ENCODE results near the gene CEP57L1.
"Not testable (repeated sequence)": the region's sequence is repeated elsewhere in the genome, so short reads cannot be mapped to it uniquely, and the experiment has no call there.

The CEP57L1 gene

DNA sequence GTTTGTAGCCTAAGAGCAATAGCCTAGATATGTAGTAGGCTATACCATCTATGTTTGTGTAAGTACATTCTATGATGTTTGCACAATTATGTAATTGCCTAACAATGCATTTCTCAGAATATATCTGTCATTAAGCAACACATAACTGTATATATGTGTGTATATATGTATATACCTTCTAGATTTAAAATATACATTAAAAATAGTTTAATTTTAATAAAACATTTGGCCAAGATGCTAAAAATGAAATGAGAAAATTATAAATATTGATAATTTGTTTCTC is 21.2 kb upstream of the CEP57L1 start:
- DNase-seq: no peak

DNA sequence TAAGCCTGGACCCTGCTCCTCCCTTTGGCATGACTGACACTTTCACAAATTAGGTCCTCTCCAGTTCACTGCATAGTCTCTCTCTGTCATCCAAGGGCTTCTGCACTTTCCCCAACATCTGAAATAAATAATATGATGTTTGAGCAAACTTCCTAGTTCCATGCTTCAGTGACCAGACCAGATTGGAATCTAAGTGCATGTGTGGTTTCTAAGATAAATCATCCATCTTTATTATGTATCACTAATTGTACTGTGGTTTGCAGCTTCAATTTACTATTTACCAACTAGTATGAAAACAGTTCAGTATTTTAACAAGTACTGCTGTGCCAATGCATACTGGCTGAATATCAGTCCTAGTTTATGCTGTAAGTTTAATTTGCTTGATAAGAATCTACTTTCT is 19.4 kb upstream of the CEP57L1 start:
- DNase-seq: no peak

DNA sequence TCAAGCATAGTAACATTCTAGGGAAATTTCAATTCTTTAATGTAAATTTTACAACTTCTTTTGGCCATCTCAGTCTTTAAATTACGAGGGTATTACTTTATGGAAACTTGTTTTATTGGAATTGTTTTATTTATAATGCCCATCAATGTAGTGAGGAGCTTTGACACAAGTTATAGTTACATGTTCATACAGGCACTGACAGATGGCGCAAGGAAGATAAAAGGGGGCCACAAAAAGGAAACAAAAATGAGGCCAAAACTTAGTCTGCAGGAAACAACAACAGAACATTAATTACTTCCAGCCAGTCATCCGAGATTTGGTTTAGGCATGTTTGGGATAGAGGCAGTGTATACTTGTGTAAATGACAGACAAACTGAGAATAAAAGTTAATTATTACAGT is 18.9 kb upstream of the CEP57L1 start:
- no peak for DNase-seq

DNA sequence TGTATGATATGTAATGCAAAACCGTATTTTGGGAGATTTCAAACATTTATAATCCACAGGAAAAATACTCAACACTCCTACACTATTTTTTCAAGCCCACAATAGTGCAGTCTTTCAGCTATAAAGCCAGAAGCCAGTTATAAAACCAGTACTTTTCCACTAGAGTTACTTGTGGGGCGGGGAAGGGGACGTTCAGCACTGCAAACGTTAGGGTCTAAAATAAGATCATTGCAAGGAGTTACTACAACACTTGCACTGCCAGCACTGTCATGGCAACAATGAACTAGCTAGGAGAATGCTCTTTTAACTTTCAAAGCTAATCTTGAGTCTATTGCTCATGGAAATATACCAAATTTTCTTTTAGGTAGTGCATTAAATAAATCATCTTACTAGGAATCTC is 15.3 kb upstream of the CEP57L1 start:
- DNase-seq: no peak

DNA sequence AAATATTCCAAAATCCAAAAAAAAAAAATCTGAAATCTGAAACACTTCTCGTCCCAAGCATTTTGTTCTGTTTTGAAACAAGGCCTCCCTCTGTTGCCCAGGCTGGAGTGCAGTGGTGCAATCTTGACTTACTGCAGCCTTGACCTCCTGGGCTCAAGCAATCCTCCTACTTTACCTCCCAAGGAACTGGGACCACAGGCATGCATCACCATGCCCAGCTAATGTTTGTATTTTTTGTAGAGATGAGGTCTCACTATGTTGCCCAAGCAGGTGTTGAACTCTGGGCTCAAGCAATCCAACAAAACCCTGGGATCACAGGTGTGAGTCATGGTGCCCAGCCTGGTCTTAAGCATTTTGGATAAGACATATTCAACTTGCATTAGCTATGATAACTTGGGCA is 14.3 kb upstream of the CEP57L1 start:
- no peak for DNase-seq

DNA sequence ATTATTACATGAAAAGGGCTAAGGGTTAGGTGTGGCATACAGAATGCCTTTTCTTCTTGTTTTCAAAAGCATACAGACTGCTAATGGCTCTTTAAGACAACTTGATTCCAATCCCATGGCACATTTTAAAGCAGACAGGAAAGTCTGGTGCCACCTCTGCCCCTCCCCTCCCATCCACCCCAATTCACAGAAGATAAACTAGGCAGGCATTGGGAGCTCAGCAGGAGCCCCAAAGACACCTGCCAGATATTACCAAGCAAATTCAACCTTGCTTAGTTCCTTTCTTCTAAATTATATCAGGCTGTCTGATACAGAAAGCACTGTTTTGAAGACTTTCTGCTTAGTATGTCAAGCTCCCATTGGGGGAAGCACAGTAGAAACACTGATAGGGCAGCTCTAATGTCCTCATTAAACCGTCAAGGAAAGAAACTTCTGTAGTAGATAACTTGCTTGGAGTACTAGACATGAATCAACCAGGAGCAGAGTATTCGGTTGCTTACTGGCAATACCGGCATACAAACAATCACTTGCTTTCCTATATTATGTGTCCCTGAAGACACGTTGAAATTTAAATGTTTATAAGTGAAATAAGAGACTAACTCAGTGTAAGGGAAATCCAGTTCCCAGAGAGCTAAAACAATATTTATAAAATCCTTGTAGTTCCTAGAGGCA is 13.7 kb upstream of the CEP57L1 start:
- no peak for DNase-seq

DNA sequence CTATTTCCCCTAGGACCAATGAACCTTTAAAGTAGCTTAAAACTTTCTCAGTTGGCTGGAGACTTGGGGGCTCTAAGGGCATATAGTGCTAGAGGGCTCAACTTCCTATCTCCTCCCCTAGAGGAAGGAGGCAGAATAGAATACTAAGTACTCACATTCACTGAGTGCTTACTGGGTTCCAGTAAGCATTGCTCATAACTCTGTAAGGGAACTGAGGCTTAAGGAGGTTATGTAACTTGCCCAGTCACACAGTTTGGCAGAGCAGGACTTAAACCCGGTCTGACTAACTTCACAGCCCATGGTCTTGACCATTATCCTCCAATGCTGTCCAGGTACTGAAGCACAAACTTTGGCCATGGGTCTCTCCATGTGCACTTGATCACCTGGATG is 13.1 kb upstream of the CEP57L1 start:
- no peak for DNase-seq

DNA sequence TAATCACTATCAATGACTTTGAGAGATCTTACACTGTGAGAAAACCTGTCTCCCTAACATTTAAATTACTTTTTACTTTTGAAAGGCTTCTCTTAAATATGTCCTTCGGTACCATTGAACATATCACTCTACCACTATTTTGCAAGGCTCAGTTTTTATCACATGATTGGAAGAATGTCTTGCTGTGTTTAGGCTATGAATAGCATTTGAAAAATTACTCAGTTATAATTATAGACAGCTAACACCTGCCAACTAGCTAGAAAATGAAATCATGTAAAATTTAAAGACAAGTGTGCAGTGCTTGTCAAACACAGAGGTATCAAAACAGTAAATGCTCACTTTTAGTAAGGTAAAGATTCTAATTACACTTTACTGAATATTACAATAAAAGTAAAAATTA is 11.7 kb upstream of the CEP57L1 start:
- no peak for DNase-seq

DNA sequence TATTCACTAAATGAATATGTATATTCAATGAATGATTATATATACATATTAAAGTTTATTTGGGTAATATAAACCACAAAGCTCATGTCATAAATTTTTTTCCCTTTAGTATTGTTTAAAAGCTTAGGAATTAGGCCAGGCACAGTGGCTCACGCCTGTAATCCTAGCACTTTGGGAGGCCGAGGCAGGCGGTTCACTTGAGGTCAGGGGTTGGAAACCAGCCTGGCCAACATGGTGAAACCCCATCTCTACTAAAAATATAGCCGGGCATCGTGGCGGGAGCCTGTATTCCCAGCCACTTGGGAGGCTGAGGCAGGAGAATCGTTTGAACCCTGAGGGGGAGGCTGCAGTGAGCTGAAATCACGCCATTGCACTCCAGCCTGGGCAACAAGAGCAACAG is 11.2 kb upstream of the CEP57L1 start:
- not testable (repeated sequence) for DNase-seq

DNA sequence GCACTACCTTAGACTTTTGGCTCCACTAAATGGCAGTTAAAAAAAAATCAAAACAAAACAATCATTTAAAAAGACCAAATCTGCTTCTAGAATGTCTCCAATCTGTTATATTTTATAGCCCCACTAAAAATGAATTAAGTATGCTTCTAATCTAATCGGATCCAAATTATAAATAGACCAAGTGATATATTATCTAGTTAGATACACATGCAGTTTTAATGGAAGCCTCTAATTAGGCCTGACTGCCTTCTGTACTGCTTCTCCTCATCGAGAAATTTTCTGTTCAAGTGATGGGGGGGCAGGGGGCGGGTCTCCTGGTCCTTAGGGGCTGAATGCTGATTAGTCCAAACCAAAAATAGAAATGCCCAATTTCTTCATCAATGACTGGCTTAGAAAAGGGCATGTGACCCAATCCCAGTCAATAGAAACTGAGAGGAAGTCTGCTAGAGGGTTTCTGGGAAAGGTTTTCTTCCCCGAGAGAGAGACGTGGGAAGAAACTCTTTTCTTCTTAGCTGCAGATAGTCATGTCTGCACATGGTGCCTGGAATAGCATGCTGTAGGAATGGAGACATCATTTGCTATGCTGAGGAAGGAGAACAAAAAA is 7.5 kb upstream of the CEP57L1 start:
- DNase-seq: no peak

DNA sequence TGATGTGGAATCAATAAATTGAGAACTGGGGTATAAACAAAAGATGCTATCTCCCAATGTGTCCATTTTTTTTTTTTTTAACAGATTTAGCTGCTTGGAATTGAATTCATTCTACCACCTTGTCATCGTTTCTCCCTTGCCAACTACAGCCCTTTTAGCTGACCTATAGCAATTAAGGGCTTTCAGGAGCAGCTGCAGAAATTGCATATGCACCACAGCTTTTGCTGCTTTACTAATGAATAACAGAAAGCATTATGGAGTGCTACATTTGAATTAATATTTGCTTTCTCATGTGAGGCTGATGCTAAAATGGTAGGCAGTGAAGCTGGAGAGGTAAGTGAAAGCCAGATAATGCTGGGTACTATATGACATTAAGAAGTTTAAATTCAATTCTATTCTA is 6.3 kb upstream of the CEP57L1 start:
- DNase-seq: no peak

DNA sequence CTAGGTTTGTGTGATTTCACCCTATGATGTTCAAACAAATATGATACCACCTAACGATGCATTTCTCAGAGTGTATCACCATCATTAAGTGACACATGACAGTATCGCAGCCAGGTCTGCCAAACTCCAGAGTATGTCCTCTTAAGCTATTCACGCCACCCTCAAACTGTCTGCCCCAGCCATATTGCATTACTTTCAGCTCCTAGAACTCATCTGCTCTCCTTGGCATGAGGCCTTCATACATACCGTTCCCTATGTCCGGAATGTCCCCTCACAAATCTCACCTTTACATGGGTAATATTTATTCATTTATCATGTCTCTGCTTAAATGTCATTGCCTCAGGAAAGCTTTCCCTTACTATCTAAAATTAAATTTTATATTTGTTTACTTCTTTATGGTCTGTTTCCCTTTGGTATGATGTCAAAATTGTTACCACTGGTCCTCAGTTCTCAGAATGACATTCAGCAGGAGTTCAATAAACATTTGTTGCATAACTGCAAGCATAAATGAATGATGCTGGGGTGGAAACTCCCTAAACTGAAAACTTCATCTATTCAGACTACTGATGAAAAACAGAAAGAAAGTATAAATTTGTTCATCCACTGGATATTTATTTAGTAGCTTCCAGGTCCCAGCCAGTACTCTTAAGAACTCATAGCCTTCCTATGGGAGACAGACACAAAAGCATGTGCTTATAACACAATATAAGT is 3.8 kb upstream of the CEP57L1 start:
- DNase-seq: no peak

DNA sequence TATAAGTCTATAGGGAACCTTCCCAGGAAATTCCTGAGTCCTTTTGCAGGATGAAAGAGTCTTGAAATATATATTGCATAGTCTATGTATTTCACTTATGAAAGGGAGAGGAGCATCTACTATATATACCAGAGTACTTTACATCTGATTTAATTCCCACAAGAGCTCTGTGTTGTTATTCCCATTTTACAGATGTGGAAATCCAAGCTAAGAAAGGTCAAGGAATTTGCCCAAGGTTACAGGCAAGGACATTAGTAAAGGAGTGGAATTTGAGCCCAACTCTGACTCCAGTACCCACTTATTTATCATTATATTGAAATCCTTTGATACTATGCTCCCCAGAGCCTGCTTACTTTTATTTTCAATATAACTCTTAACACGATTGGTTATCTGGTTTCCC is 3.2 kb upstream of the CEP57L1 start:
- no peak for DNase-seq

DNA sequence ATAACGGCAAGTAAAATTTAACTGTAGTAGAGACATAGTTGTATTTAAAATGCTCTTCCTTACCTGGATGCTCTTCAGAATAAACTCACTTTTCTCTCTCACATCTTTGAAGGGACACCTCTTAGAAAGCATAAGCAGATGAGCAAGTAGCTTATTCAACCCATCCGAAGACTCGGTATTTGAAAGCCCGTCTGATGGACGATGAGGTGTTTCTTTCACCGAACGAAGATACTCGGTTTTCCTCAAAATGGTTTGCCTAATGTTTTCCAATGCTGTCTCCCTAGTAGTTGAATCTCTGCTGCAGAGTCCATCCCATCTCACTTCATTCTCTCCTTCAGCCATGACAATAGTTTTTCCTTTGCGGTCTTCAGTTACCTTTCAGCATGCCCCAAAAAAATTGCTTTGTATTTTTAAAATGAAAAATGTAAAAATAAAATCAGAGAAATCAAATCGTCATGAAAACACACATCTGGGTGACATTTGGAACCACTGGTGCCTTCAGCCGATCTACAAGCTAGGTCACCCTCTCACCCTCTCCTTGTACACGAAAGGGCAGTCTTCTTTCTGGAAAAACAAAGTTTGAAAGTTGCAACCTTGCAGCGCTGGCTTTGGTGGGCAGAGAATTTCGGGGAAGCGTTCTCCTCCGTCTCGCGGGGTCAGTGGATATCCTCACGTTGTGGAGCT is 1.4 kb upstream of the CEP57L1 start:
- DNase-seq: peak; percentile 33

DNA sequence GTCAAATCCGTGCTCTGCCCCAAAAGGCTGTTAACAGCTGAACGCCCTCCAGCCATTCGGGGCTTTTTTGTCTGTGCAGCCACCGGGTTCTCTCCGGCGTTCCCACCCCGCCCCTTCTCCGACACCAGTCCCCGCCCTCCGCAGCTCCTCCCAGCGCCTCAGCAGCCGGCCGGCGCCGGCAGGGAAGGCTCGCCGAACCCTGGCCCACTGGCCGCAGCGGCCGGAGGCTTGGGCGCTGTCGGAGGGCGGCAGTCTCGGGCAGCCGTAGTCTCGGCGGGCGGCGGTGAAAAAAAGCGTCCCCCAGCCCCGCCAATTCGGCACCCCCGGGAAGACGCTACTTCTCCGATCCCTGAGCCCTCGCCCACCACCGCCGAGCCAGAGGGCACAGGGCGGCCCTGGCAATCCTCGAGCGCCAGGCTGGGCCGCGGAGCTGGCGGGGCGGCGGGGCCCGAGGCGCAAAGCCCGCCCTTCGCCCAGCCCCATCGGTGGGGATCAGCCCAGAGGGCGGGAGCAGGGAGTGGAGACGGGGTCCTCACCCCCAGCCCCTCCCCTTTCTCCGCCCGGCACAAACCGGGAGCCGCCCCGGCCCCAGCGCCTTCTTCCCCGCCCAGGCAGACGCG is 781 bp upstream of the CEP57L1 start, which contains the start of gene SESN1:
Gene SESN1, minus strand, starts transcription at position 431 of the 620 bp plus-strand sequence. CDS start 773 bp downstream, outside the sequence.
- DNase-seq: peak; percentile 80

DNA sequence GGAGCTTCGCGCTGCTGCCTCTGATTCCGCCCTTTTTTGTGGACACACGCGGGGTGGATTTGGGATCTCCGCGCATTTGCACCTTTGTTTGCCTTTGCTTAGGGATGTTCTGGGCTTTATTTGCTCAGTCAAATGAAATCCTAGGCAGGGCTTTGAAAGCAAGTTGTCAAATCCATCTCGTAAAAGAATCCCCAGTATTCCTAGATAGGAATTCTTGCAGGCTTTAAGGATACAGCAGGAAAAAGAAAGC is 453 bp downstream of the CEP57L1 start:
- no peak for DNase-seq

DNA sequence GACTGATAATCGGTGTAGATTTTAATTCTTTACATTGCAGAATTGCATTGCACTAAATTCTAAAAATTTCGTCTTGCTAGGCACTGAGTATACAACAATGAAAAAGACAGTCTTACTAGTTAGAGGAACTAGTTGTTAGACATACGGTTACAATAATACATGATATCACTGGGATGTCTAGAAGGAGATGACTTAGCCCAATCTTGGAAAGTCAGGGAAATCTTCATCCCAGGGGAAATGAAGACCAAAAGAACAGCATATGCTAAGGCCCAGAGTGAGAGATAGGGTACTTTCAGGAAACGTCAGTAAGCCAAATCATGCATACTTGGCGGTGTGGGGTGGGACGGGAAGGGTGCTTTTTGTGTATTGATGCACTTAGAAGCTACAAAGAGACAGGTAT is 901 bp downstream of the CEP57L1 start:
- DNase-seq: no peak

DNA sequence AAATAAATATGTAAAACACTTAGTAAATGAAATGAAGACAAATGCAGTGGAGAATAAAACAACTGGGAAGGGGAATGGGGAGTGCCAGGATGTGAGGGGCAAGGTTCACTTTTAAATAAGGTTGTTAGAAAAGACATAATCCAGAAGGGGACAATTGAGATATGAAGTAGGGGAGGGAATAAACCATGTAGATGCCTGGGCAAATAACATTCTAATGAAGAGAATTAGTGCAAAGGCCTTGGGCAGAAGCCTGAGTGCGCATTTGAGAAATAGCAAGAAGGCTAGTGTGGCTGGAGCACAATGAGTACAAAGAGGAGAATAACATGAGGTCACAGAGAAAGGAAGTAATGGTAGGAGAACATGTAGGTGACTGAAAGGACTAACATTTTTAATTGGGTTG is 2.4 kb downstream of the CEP57L1 start:
- no peak for DNase-seq

DNA sequence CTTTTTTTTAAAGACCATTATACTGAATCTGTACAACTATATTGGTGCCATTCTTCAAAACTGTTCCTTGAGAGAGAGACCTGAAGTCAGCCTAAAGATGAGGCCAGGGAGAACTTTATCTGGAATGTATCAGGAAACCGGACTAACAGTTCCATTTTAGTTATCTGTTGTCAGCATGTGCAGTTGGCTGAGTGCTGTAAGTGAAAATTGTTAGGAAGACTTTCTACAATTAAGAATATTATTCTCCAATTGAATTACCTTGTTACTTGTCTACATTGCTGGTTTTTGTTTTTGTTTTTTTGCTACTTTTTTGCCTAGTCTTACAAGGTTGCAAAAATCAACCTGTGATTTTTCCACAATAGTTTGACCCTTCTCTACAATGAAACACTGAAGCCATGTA is 7.5 kb downstream of the CEP57L1 start:
- DNase-seq: no peak

DNA sequence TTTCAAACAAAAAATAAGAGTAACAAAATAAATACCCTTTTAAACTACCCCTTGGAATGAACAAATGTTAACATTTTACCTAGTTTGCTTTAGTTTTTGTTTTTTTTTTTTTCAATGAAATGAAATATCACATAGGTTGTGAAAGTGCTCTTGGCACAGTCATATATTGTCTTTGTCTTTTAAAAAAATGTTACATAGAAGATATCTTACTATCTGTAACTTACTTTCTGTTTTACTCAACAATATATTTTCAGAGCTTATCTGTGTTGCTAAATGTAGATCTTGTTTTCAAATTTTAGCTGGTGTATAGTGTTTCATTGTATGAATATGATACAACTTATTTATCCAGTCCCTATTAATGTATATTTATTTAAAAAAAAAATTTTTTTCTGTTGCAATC is 8.6 kb downstream of the CEP57L1 start:
- no peak for DNase-seq

DNA sequence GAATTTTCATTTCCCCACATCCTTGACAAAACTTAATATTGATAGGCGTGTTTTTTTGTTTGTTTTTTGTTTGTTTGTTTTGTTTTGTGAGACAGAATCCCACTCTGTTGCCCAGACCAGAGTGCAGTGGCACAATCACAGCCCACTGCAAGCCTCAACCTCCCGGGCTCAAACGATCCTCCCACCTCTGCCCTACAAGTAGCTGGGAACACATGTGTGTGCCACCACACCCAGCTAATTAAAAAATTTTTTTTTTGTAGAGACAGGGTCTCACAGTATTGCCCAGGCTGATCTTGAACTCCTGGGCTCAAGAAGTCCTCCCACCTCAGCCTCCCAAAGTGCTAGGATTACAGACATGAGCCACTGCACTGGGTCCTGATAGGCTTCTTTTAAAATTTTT is 9.2 kb downstream of the CEP57L1 start:
- DNase-seq: no peak

DNA sequence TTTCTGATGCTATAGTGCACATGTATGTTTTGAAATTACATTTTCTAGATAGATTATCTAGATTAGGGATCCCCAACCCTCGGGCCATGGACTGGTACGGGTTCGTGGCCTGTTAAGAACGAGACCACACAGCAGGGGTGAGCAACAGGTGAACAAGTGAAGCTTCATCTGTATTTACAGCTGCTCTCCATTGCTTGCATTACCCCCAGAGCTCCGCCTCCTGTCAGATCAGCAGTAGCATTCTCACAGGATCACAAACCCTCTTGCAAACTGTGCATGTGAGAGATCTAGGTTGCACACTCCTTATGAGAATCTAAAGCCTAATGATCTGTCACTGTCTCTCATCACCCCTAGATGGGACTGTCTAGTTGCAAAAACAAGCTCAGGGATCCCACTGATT is 10.4 kb downstream of the CEP57L1 start:
- no peak for DNase-seq

DNA sequence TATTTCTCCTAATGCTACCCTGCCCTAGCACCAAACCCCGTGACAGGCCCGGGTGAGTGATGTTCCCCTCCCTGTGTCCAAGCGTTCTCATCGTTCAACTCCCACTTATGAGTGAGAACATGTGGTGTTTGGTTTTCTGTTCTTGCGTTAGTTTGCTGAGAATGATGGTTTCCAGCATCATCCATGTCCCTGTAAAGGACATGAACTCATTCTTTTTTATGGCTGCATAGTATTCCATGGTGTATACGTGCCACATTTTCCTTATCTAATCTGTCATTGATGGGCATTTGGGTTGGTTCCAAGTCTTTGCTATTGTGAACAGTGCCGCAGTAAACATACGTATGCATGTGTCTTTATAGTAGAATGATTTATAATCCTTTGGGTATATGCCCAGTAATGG is 14.4 kb downstream of the CEP57L1 start:
- not testable (repeated sequence) for DNase-seq

DNA sequence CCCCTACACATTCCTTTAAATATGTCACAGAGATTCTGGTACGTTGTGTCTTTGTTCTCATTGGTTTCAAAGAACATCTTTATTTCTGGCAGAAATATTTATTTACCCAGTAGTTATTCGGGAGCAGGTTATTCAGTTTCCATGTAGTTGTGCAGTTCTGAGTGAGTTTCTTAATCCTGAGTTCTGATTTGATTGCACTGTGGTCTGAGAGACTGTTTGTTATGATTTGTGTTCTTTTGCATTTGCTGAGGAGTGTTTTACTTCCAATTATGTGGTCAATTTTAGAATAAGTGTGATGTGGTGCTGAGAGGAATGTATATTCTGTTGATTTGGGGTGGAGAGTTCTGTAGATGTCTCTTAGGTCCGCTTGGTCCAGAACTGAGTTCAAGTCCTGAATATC is 17.4 kb downstream of the CEP57L1 start:
- DNase-seq: not testable (repeated sequence)

All from kidney glomerular epithelial cell (primary cell).